Measurements from ENCODE around the gene RETREG3. TPM values are rescaled to one million over a fixed set of nuclear protein-coding genes. Genes with fewer than 3 reads are reported as not detected.

RETREG3 gene
- total and polyA plus RNA-seq, 2 donors (not counting 1 experiment from before 2014, with no cell fraction given) = 37.5 to 67.0 TPM

GRCh38 chr17:42618442-42619150 lies 9.4 kb upstream of the RETREG3 start:
- no peak overlapping the region for H3K9ac ChIP-seq (ENCODE audit: insufficient read depth, low read length)
- peak; percentile 19 to 24 for DNase-seq (ENCODE audit: low read depth in 2 of 2)
- no peak overlapping the region for H3K27ac ChIP-seq (ENCODE audit: insufficient read depth, low read length)

GRCh38 chr17:42617956-42618431 lies 8.8 kb upstream of the RETREG3 start:
- H3K4me3 ChIP-seq (replicated peaks in 1 of 4; ENCODE audit: control extremely low read depth in 1 of 4, insufficient read depth in 1 of 4, low read depth in 3 of 4, low read length in 4 of 4) = no peak overlapping the region
- no peak overlapping the region for H2AFZ ChIP-seq (ENCODE audit: low read length)
- H3K27me3 ChIP-seq (ENCODE audit: control insufficient read depth, insufficient read depth, low read length) = no peaks in the 10 kb centered on the region
- TF ChIP-seq EZH2 (IDR thresholded peaks at IDR 0.05; ENCODE audit: low read length, missing control alignments) (no peak), CTCF (conservative IDR thresholded peaks at IDR 0.05 in 1 of 2, IDR thresholded peaks at IDR 0.05 in 1 of 2; ENCODE audit: low read depth in 1 of 2, low read length in 2 of 2) (no peak)
- no peaks in the 10 kb centered on the region for H3K79me2 ChIP-seq (ENCODE audit: control insufficient read depth, insufficient read depth, low read length)
- peaks cover 4% of the 10 kb centered on the region for H3K36me3 ChIP-seq (ENCODE audit: control insufficient read depth, insufficient read depth, low read length)
- H3K27ac ChIP-seq (ENCODE audit: insufficient read depth, low read length) = no peak overlapping the region
- no peak overlapping the region for H3K9ac ChIP-seq (ENCODE audit: insufficient read depth, low read length)
- no peaks in the 10 kb centered on the region for H3K4me1 ChIP-seq (ENCODE audit: control insufficient read depth, extremely low read depth, insufficient read depth, low read length)
- no peaks in the 10 kb centered on the region for H4K20me1 ChIP-seq (ENCODE audit: control insufficient read depth, extremely low read depth, insufficient read depth, low read length)
- no peaks in the 10 kb centered on the region for H3K9me3 ChIP-seq (ENCODE audit: control insufficient read depth, insufficient read depth, low read depth, low read length)
- no peak overlapping the region for H3K4me2 ChIP-seq (ENCODE audit: extremely low read depth, insufficient read depth, low read length)
- no peak for DNase-seq (ENCODE audit: low read depth in 2 of 2)

More at GRCh38 chr17:42618442-42619150, 9.4 kb upstream of the RETREG3 start:
- H3K4me3 ChIP-seq (replicated peaks in 1 of 4; ENCODE audit: control extremely low read depth in 1 of 4, insufficient read depth in 1 of 4, low read depth in 3 of 4, low read length in 4 of 4) = no peak overlapping the region
- no peaks in the 10 kb centered on the region for H4K20me1 ChIP-seq (ENCODE audit: control insufficient read depth, extremely low read depth, insufficient read depth, low read length)
- TF ChIP-seq EZH2 (IDR thresholded peaks at IDR 0.05; ENCODE audit: low read length, missing control alignments) (no peak), CTCF (conservative IDR thresholded peaks at IDR 0.05 in 1 of 2, IDR thresholded peaks at IDR 0.05 in 1 of 2; ENCODE audit: low read depth in 1 of 2, low read length in 2 of 2) (no peak)
- no peaks in the 10 kb centered on the region for H3K9me3 ChIP-seq (ENCODE audit: control insufficient read depth, insufficient read depth, low read depth, low read length)
- no peak overlapping the region for H2AFZ ChIP-seq (ENCODE audit: low read length)
- no peak overlapping the region for H3K4me2 ChIP-seq (ENCODE audit: extremely low read depth, insufficient read depth, low read length)
- no peaks in the 10 kb centered on the region for H3K27me3 ChIP-seq (ENCODE audit: control insufficient read depth, insufficient read depth, low read length)
- no peaks in the 10 kb centered on the region for H3K4me1 ChIP-seq (ENCODE audit: control insufficient read depth, extremely low read depth, insufficient read depth, low read length)
- peaks cover 3% of the 10 kb centered on the region for H3K36me3 ChIP-seq (ENCODE audit: control insufficient read depth, insufficient read depth, low read length)
- no peaks in the 10 kb centered on the region for H3K79me2 ChIP-seq (ENCODE audit: control insufficient read depth, insufficient read depth, low read length)

- Histone ChIP-seq H3K79me2 (ENCODE audit: control insufficient read depth, insufficient read depth, low read length) (peaks cover 5% of the 10 kb centered on the region), H3K4me1 (ENCODE audit: control insufficient read depth, extremely low read depth, insufficient read depth, low read length) (no peaks in the 10 kb centered on the region), H4K20me1 (ENCODE audit: control insufficient read depth, extremely low read depth, insufficient read depth, low read length) (no peaks in the 10 kb centered on the region), H3K4me2 (ENCODE audit: extremely low read depth, insufficient read depth, low read length) (no peak overlapping the region), H3K9ac (ENCODE audit: insufficient read depth, low read length) (no peak overlapping the region), H3K9me3 (ENCODE audit: control insufficient read depth, insufficient read depth, low read depth, low read length) (no peaks in the 10 kb centered on the region), H3K4me3 (replicated peaks in 1 of 4; ENCODE audit: control extremely low read depth in 1 of 4, insufficient read depth in 1 of 4, low read depth in 3 of 4, low read length in 4 of 4) (no peak overlapping the region), H3K36me3 (ENCODE audit: control insufficient read depth, insufficient read depth, low read length) (peaks cover 8% of the 10 kb centered on the region), H3K27ac (ENCODE audit: insufficient read depth, low read length) (no peak overlapping the region), H2AFZ (ENCODE audit: low read length) (no peak overlapping the region), H3K27me3 (ENCODE audit: control insufficient read depth, insufficient read depth, low read length) (no peaks in the 10 kb centered on the region)
- TF ChIP-seq EZH2 (IDR thresholded peaks at IDR 0.05; ENCODE audit: low read length, missing control alignments) (no peak), CTCF (conservative IDR thresholded peaks at IDR 0.05 in 1 of 2, IDR thresholded peaks at IDR 0.05 in 1 of 2; ENCODE audit: low read depth in 1 of 2, low read length in 2 of 2) (no peak)
- no peak for DNase-seq (ENCODE audit: low read depth in 2 of 2)
Observed at GRCh38 chr17:42613699-42614295, 4.6 kb upstream of the RETREG3 start.

Data from fibroblast of lung (primary cell).